Measurements from ENCODE around the gene SPAG17.

SPAG17 gene

DNA sequence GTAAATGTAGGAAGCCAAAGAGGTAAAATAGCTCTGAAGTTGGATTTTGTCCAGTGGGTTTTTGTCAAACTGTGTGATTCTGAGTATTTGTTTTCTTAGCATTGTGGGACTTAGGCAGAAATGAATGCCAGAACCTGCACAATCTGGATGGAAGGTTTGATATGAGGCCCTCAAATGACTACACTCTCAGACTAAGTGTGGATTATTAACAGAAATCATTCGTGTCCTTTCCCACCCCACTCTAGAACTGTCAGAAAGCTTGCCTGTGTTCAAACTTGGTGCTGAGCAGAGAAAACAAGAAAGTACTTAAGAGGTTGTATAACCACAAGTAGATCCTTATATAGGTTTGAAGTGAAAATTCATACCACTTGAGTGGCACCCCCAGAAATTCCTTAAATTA, 167.0 kb downstream of the SPAG17 start:
- Histone ChIP-seq H3K27me3 (replicated peaks; ENCODE audit: control insufficient read depth, insufficient read depth, low read length) (no peaks in the 10 kb centered on the region), H3K4me1 (ENCODE audit: control insufficient read depth, insufficient read depth, low read length) (no peaks in the 10 kb centered on the region), H3K9ac (ENCODE audit: low read length) (no peak overlapping the region), H3K4me3 (ENCODE audit: low read length) (no peak overlapping the region), H3K36me3 (ENCODE audit: control insufficient read depth, insufficient read depth, low read length, severe bottlenecking) (no peaks in the 10 kb centered on the region), H3K9me3 (ENCODE audit: control insufficient read depth, low read length) (no peaks in the 10 kb centered on the region)
- DNase-seq (ENCODE audit: low read depth): no peak

DNA sequence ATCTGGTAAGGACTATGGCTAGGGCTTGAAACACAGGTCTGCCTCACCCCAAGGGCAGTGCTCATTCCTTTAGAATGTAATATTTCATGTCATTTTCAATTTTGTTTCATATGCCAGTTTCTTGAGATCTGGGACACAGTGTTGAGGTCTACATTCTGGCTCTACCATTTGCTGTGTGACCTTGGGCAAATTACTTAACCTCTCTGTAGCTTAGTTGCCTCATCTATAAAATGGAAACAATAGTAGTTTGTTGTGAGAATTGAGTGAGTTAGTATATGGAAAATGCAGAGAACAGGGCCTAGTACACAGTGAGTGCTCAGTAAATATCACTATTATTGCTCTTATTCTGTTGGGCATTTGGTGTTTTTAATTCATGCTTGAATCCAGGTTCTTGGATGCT, 171.1 kb downstream of the SPAG17 start:
- H3K9me3 ChIP-seq (ENCODE audit: control insufficient read depth, low read length): no peaks in the 10 kb centered on the region
- H3K27me3 ChIP-seq (replicated peaks; ENCODE audit: control insufficient read depth, insufficient read depth, low read length): no peaks in the 10 kb centered on the region
- no peak overlapping the region for H3K4me3 ChIP-seq (ENCODE audit: low read length)
- DNase-seq (ENCODE audit: low read depth): no peak
- no peak overlapping the region for H3K9ac ChIP-seq (ENCODE audit: low read length)
- no peaks in the 10 kb centered on the region for H3K36me3 ChIP-seq (ENCODE audit: control insufficient read depth, insufficient read depth, low read length, severe bottlenecking)
- no peaks in the 10 kb centered on the region for H3K4me1 ChIP-seq (ENCODE audit: control insufficient read depth, insufficient read depth, low read length)

DNA sequence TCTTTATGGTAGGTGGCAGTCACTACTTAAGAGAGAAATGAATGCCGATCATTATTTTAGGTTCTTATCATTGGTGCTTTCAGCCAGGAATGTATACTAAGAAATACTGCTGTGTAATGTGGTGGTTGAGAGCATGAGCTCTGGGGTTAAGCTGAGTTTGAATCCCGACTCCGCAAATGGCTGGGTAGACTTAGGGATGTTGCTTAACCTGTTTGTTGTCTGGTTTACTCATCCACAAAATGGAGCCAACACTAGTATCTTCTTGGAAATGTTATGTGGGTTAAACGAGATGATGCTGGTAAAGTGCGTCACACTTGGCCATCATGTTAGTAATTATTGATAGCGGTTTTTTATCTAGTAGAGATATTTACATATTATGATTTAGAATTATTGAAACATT, 171.7 kb downstream of the SPAG17 start:
- no peaks in the 10 kb centered on the region for H3K36me3 ChIP-seq (ENCODE audit: control insufficient read depth, insufficient read depth, low read length, severe bottlenecking)
- H3K9me3 ChIP-seq (ENCODE audit: control insufficient read depth, low read length): no peaks in the 10 kb centered on the region
- no peaks in the 10 kb centered on the region for H3K4me1 ChIP-seq (ENCODE audit: control insufficient read depth, insufficient read depth, low read length)
- no peaks in the 10 kb centered on the region for H3K27me3 ChIP-seq (replicated peaks; ENCODE audit: control insufficient read depth, insufficient read depth, low read length)
- no peak overlapping the region for H3K4me3 ChIP-seq (ENCODE audit: low read length)
- H3K9ac ChIP-seq (ENCODE audit: low read length): no peak overlapping the region
- no peak for DNase-seq (ENCODE audit: low read depth)

GRCh38 chr1:118012515-118013124, 172.4 kb downstream of the SPAG17 start:
- H3K4me3 ChIP-seq (ENCODE audit: low read length): no peak overlapping the region
- no peaks in the 10 kb centered on the region for H3K4me1 ChIP-seq (ENCODE audit: control insufficient read depth, insufficient read depth, low read length)
- H3K27me3 ChIP-seq (replicated peaks; ENCODE audit: control insufficient read depth, insufficient read depth, low read length): no peaks in the 10 kb centered on the region
- no peak overlapping the region for H3K9ac ChIP-seq (ENCODE audit: low read length)
- no peaks in the 10 kb centered on the region for H3K36me3 ChIP-seq (ENCODE audit: control insufficient read depth, insufficient read depth, low read length, severe bottlenecking)
- H3K9me3 ChIP-seq (ENCODE audit: control insufficient read depth, low read length): no peaks in the 10 kb centered on the region
- no peak for DNase-seq (ENCODE audit: low read depth)

GRCh38 chr1:118008011-118008410, 177.0 kb downstream of the SPAG17 start:
- DNase-seq (ENCODE audit: low read depth): no peak
- Histone ChIP-seq H3K27me3 (replicated peaks; ENCODE audit: control insufficient read depth, insufficient read depth, low read length) (no peaks in the 10 kb centered on the region), H3K4me1 (ENCODE audit: control insufficient read depth, insufficient read depth, low read length) (no peaks in the 10 kb centered on the region), H3K36me3 (ENCODE audit: control insufficient read depth, insufficient read depth, low read length, severe bottlenecking) (no peaks in the 10 kb centered on the region), H3K9me3 (ENCODE audit: control insufficient read depth, low read length) (no peaks in the 10 kb centered on the region), H3K9ac (ENCODE audit: low read length) (no peak overlapping the region), H3K4me3 (ENCODE audit: low read length) (no peak overlapping the region)

- Histone ChIP-seq H3K27me3 (replicated peaks; ENCODE audit: control insufficient read depth, insufficient read depth, low read length) (no peaks in the 10 kb centered on the region), H3K9me3 (ENCODE audit: control insufficient read depth, low read length) (no peaks in the 10 kb centered on the region), H3K36me3 (ENCODE audit: control insufficient read depth, insufficient read depth, low read length, severe bottlenecking) (no peaks in the 10 kb centered on the region), H3K9ac (ENCODE audit: low read length) (no peak overlapping the region), H3K4me1 (ENCODE audit: control insufficient read depth, insufficient read depth, low read length) (no peaks in the 10 kb centered on the region), H3K4me3 (ENCODE audit: low read length) (no peak overlapping the region)
- no peak for DNase-seq (ENCODE audit: low read depth)
Observed at GRCh38 chr1:118007391-118007790, 177.6 kb downstream of the SPAG17 start.

- Histone ChIP-seq H3K4me1 (ENCODE audit: control insufficient read depth, insufficient read depth, low read length) (no peaks in the 10 kb centered on the region), H3K4me3 (ENCODE audit: low read length) (no peak overlapping the region), H3K9ac (ENCODE audit: low read length) (no peak overlapping the region), H3K9me3 (ENCODE audit: control insufficient read depth, low read length) (no peaks in the 10 kb centered on the region), H3K27me3 (replicated peaks; ENCODE audit: control insufficient read depth, insufficient read depth, low read length) (no peaks in the 10 kb centered on the region), H3K36me3 (ENCODE audit: control insufficient read depth, insufficient read depth, low read length, severe bottlenecking) (no peaks in the 10 kb centered on the region)
- no peak for DNase-seq (ENCODE audit: low read depth)
Observed at GRCh38 chr1:118004312-118004711, 180.7 kb downstream of the SPAG17 start.

GRCh38 chr1:117985973-117986372, 199.1 kb downstream of the SPAG17 start:
- H3K4me1 ChIP-seq (ENCODE audit: control insufficient read depth, insufficient read depth, low read length): no peaks in the 10 kb centered on the region
- H3K27me3 ChIP-seq (replicated peaks; ENCODE audit: control insufficient read depth, insufficient read depth, low read length): peaks cover 4% of the 10 kb centered on the region
- no peak overlapping the region for H3K4me3 ChIP-seq (ENCODE audit: low read length)
- no peak overlapping the region for H3K9ac ChIP-seq (ENCODE audit: low read length)
- DNase-seq (ENCODE audit: low read depth): no peak
- no peaks in the 10 kb centered on the region for H3K36me3 ChIP-seq (ENCODE audit: control insufficient read depth, insufficient read depth, low read length, severe bottlenecking)
- H3K9me3 ChIP-seq (ENCODE audit: control insufficient read depth, low read length): peaks cover 9% of the 10 kb centered on the region

GRCh38 chr1:117985239-117985638, 199.8 kb downstream of the SPAG17 start:
- Histone ChIP-seq H3K4me1 (ENCODE audit: control insufficient read depth, insufficient read depth, low read length) (no peaks in the 10 kb centered on the region), H3K36me3 (ENCODE audit: control insufficient read depth, insufficient read depth, low read length, severe bottlenecking) (no peaks in the 10 kb centered on the region), H3K9me3 (ENCODE audit: control insufficient read depth, low read length) (peaks cover 9% of the 10 kb centered on the region), H3K27me3 (replicated peaks; ENCODE audit: control insufficient read depth, insufficient read depth, low read length) (peaks cover 4% of the 10 kb centered on the region), H3K4me3 (ENCODE audit: low read length) (no peak overlapping the region), H3K9ac (ENCODE audit: low read length) (no peak overlapping the region)
- DNase-seq (ENCODE audit: low read depth): no peak

DNA sequence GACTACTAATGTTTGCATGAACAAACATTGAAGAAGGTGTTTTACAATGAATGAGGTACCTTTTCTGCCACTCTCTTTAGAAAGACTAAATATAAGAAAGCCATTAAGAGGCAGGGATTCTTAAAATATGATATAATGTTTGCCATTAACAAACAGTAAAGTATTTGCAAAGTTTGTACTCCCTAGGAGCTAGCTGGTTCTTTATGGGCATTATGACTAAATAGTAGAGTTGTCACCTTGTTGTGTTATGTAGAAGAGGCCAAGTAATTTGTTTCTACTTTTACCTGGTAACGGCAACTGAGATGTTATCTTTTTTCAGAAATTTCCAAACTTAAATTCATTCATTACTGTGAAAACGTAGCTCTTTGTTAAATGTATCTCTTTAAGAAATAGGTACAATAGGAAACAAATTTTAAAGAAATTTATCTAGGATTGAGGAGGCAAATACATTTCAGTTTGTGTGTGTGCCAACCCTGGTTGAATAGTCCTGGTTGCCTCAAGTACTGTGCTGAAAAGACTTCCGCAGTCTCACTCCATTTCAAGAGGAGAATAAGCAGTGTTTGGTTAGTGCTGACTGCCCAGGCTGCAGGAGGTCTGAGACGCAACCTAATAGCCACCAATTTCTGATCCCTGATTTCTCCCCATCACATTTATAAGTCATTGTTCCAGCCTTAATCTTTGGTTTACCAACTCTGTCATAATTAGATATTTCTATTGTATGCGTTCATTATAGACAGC, 203.4 kb downstream of the SPAG17 start:
- Histone ChIP-seq H3K36me3 (ENCODE audit: control insufficient read depth, insufficient read depth, low read length, severe bottlenecking) (no peaks in the 10 kb centered on the region), H3K27me3 (replicated peaks; ENCODE audit: control insufficient read depth, insufficient read depth, low read length) (peaks cover 4% of the 10 kb centered on the region), H3K9ac (ENCODE audit: low read length) (no peak overlapping the region), H3K4me1 (ENCODE audit: control insufficient read depth, insufficient read depth, low read length) (no peaks in the 10 kb centered on the region), H3K9me3 (ENCODE audit: control insufficient read depth, low read length) (peaks cover 9% of the 10 kb centered on the region), H3K4me3 (ENCODE audit: low read length) (no peak overlapping the region)
- DNase-seq (ENCODE audit: low read depth): no peak

GRCh38 chr1:117976381-117976780, 208.6 kb downstream of the SPAG17 start:
- H3K36me3 ChIP-seq (ENCODE audit: control insufficient read depth, insufficient read depth, low read length, severe bottlenecking): no peaks in the 10 kb centered on the region

GRCh38 chr1:117971777-117972176, 213.3 kb downstream of the SPAG17 start:
- Histone ChIP-seq H3K27me3 (replicated peaks; ENCODE audit: control insufficient read depth, insufficient read depth, low read length) (no peaks in the 10 kb centered on the region), H3K4me3 (ENCODE audit: low read length) (no peak overlapping the region), H3K9me3 (ENCODE audit: control insufficient read depth, low read length) (no peaks in the 10 kb centered on the region), H3K9ac (ENCODE audit: low read length) (no peak overlapping the region), H3K36me3 (ENCODE audit: control insufficient read depth, insufficient read depth, low read length, severe bottlenecking) (no peaks in the 10 kb centered on the region), H3K4me1 (ENCODE audit: control insufficient read depth, insufficient read depth, low read length) (peaks cover 9% of the 10 kb centered on the region)
- DNase-seq (ENCODE audit: low read depth): no peak

More at GRCh38 chr1:117976381-117976780, 208.6 kb downstream of the SPAG17 start:
- Histone ChIP-seq H3K27me3 (replicated peaks; ENCODE audit: control insufficient read depth, insufficient read depth, low read length) (peaks cover under 1% of the 10 kb centered on the region), H3K4me3 (ENCODE audit: low read length) (no peak overlapping the region), H3K9me3 (ENCODE audit: control insufficient read depth, low read length) (no peaks in the 10 kb centered on the region), H3K9ac (ENCODE audit: low read length) (no peak overlapping the region), H3K4me1 (ENCODE audit: control insufficient read depth, insufficient read depth, low read length) (no peaks in the 10 kb centered on the region)
- no peak for DNase-seq (ENCODE audit: low read depth)
